ENCODE measurements around the gene ICA1L.

- TF ChIP-seq CTCF (IDR thresholded peaks at IDR 0.05) (no peak), POLR2A (IDR thresholded peaks at IDR 0.05) (no peak)
Measured at GRCh38 chr2:202765436-202765835, 106.1 kb downstream of the ICA1L start.
